ENCODE measurements around the gene GUCA2B. TPM values are rescaled to one million over a fixed set of nuclear protein-coding genes. Genes with fewer than 3 reads are reported as not detected.

GUCA2B gene
- total RNA-seq (not detected), polyA plus RNA-seq (not detected)

DNA sequence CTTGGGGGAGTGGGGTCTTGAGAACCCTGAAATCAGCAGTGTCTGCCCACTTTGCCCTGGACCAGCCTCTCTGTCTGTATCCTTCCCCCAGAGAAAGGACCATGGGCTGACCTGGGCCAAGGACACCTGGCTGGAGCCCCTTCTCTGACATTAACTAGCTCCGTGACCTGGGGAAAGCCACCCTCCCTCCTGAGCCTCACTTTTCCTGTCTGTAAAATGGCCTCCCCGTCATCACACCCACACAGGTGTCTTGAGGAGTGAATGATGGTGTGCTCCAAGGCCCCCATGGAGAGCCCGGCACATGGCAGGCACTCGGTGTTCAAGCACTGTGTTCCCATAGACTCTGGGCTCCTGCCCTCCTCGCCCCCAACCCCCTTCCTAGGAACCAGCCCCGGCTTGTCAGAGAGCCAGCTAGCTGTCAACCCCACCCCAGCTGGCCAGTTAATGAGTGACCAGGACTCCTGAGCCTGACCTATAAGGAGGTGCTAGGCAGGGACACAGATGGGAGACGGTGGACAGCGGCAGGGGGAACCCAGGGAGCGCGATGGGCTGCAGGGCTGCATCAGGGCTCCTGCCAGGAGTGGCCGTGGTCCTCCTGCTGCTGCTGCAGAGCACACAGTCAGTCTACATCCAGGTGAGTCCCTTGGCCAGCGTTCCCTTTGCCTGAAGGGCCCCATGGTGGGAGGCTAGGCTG, at the start of gene GUCA2B:
Gene GUCA2B (plus strand): TSS at position 504 of the 694 bp plus-strand sequence. CDS start 41 bp downstream, at position 545.
- ChIA-PET CTCF (no interaction called here), POLR2A (no interaction called here)
- peaks cover 0 to 1% (median 0%) of the 10 kb centered on the region in 3 donors for H3K36me3 Mint-ChIP-seq
- DNase-seq, result no peak
- H3K27me3 Mint-ChIP-seq, result peaks cover 6 to 27% of the 10 kb centered on the region in 2 donors
- H3K27ac ChIP-seq (ENCODE audit: low read depth, low read length), result no peak within 1 kb of the TSS
- H3K36me3 ChIP-seq (ENCODE audit: insufficient read depth, low read length), result no peaks in the 10 kb centered on the region
- H3K27me3 ChIP-seq (ENCODE audit: insufficient read depth, low read length, poor library complexity, severe bottlenecking), result no peaks in the 10 kb centered on the region
- H3K27ac Mint-ChIP-seq, result no peak within 1 kb of the TSS
- H3K9me3 ChIP-seq (ENCODE audit: low read length), result no peaks in the 10 kb centered on the region
- H3K4me3 ChIP-seq (ENCODE audit: low read length), result no peak within 1 kb of the TSS
- no peak within 1 kb of the TSS for H3K4me3 Mint-ChIP-seq
- no peaks in the 10 kb centered on the region for H3K9me3 Mint-ChIP-seq
- H3K4me1 ChIP-seq (ENCODE audit: insufficient read depth, low read length), result no peaks in the 10 kb centered on the region
- peaks cover 6 to 7% (median 7%) of the 10 kb centered on the region in 3 donors for H3K4me1 Mint-ChIP-seq

DNA sequence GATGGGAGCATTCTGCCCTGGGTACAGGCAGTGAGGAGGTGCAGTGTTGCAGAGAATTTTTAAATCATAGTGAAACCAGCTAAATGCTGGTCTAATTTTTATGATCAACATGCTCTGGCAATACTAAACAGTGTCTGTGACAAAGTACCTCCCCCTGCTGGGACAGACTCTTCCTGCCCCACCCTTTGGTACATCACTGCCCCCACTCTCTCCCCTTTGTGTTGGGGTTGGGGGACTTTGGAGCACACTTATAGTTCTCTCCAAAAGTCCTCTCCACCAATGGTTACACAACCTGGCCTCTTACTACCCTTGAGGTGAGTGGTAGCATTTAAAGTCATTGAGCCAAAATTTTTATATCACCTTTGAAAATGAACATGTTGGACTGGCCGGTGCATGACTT, 48.2 kb upstream of the GUCA2B start:
- Histone ChIP-seq H3K4me3 (ENCODE audit: low read length) (no peak overlapping the region), H3K9me3 (ENCODE audit: low read length) (no peaks in the 10 kb centered on the region), H3K27me3 (ENCODE audit: insufficient read depth, low read length, poor library complexity, severe bottlenecking) (no peaks in the 10 kb centered on the region), H3K27ac (ENCODE audit: low read depth, low read length) (no peak overlapping the region), H3K36me3 (ENCODE audit: insufficient read depth, low read length) (no peaks in the 10 kb centered on the region), H3K4me1 (ENCODE audit: insufficient read depth, low read length) (no peaks in the 10 kb centered on the region)
- no peaks in the 10 kb centered on the region for H3K36me3 Mint-ChIP-seq
- H3K9me3 Mint-ChIP-seq, result peaks cover 0 to 10% (median 4%) of the 10 kb centered on the region in 5 donors
- ChIA-PET CTCF (no interaction called here), POLR2A (no interaction called here)
- H3K27ac Mint-ChIP-seq, result no peak overlapping the region
- no peak for DNase-seq
- peaks cover 1 to 24% of the 10 kb centered on the region in 2 donors for H3K27me3 Mint-ChIP-seq
- no peaks in the 10 kb centered on the region for H3K4me1 Mint-ChIP-seq
- H3K4me3 Mint-ChIP-seq, result no peak overlapping the region

DNA sequence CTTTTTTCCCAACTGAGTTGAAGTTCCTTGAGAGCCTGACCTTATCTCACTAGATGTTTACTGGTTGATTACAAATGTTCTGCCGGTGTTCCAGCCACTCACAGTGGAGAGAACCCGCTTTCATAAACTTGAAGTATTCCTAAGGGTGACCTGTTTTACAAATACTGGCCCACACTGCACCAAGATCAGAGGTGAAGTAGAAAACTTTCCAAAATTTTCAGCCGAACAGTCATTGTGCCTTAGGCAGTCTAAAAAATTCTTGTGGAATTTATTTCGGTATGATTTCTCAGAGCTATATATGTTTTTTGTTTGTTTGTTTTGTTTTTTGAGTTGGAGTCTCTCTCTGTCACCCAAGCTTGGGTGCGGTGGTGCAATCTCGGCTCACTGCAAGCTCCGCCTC, 44.9 kb upstream of the GUCA2B start:
- Histone ChIP-seq H3K4me1 (ENCODE audit: insufficient read depth, low read length) (no peaks in the 10 kb centered on the region), H3K4me3 (ENCODE audit: low read length) (no peak overlapping the region), H3K27ac (ENCODE audit: low read depth, low read length) (no peak overlapping the region), H3K9me3 (ENCODE audit: low read length) (no peaks in the 10 kb centered on the region), H3K36me3 (ENCODE audit: insufficient read depth, low read length) (no peaks in the 10 kb centered on the region), H3K27me3 (ENCODE audit: insufficient read depth, low read length, poor library complexity, severe bottlenecking) (no peaks in the 10 kb centered on the region)
- no peaks in the 10 kb centered on the region for H3K36me3 Mint-ChIP-seq
- peak overlapping the region in 1 of 8 donors; percentile 86 for H3K27ac Mint-ChIP-seq
- ChIA-PET POLR2A (no interaction called here), CTCF (no interaction called here)
- peaks cover 9 to 36% of the 10 kb centered on the region in 2 donors for H3K27me3 Mint-ChIP-seq
- H3K4me3 Mint-ChIP-seq, result no peak overlapping the region
- DNase-seq, result no peak
- no peaks in the 10 kb centered on the region for H3K9me3 Mint-ChIP-seq
- no peaks in the 10 kb centered on the region for H3K4me1 Mint-ChIP-seq

GRCh38 chr1:42109600-42109999, 43.6 kb upstream of the GUCA2B start:
- ChIA-PET CTCF (no interaction called here), POLR2A (no interaction called here)
- H3K36me3 ChIP-seq (ENCODE audit: insufficient read depth, low read length), result no peaks in the 10 kb centered on the region
- H3K9me3 ChIP-seq (ENCODE audit: low read length), result no peaks in the 10 kb centered on the region
- DNase-seq, result no peak
- no peaks in the 10 kb centered on the region for H3K4me1 Mint-ChIP-seq
- no peaks in the 10 kb centered on the region for H3K36me3 Mint-ChIP-seq
- peaks cover 9 to 40% of the 10 kb centered on the region in 2 donors for H3K27me3 Mint-ChIP-seq
- no peak overlapping the region for H3K4me3 ChIP-seq (ENCODE audit: low read length)
- H3K4me1 ChIP-seq (ENCODE audit: insufficient read depth, low read length), result no peaks in the 10 kb centered on the region
- H3K27ac Mint-ChIP-seq, result no peak overlapping the region
- H3K27me3 ChIP-seq (ENCODE audit: insufficient read depth, low read length, poor library complexity, severe bottlenecking), result no peaks in the 10 kb centered on the region
- H3K27ac ChIP-seq (ENCODE audit: low read depth, low read length), result no peak overlapping the region
- H3K9me3 Mint-ChIP-seq, result no peaks in the 10 kb centered on the region
- H3K4me3 Mint-ChIP-seq, result no peak overlapping the region

- CTCF ChIA-PET, result no interaction called here
- Histone ChIP-seq H3K4me1 (ENCODE audit: insufficient read depth, low read length) (no peaks in the 10 kb centered on the region), H3K9me3 (ENCODE audit: low read length) (no peaks in the 10 kb centered on the region), H3K27ac (ENCODE audit: low read depth, low read length) (no peak overlapping the region), H3K36me3 (ENCODE audit: insufficient read depth, low read length) (no peaks in the 10 kb centered on the region), H3K27me3 (ENCODE audit: insufficient read depth, low read length, poor library complexity, severe bottlenecking) (no peaks in the 10 kb centered on the region), H3K4me3 (ENCODE audit: low read length) (no peak overlapping the region)
- no peak overlapping the region for H3K27ac Mint-ChIP-seq
- DNase-seq, result no peak
- POLR2A ChIA-PET, result no interaction called here
- peaks cover 16 to 49% of the 10 kb centered on the region in 2 donors for H3K27me3 Mint-ChIP-seq
- no peaks in the 10 kb centered on the region for H3K36me3 Mint-ChIP-seq
- no peaks in the 10 kb centered on the region for H3K4me1 Mint-ChIP-seq
- H3K4me3 Mint-ChIP-seq, result no peak overlapping the region
- H3K9me3 Mint-ChIP-seq, result no peaks in the 10 kb centered on the region
Observed at GRCh38 chr1:42114229-42114628, 39.0 kb upstream of the GUCA2B start.

DNA sequence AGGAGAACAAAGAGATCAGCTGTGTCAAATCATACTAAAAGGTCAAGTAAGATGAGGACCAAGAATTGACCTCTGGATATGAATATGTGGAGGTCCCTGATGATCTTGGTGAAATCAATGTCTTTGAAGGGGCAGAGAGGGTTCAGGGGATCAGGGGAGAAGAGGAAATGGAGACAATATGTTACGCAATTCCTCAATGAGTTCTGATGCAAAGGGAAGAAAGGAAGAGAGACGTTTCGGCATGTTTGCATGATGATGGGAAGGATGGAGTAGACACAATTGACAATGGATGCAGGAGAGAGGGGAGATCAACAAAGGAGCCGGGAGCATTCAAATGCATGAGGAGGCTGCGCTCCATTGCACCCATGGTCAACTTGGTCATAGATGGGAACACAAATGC, 36.0 kb upstream of the GUCA2B start:
- no peak for DNase-seq
- H3K4me1 ChIP-seq (ENCODE audit: insufficient read depth, low read length), result no peaks in the 10 kb centered on the region
- H3K36me3 ChIP-seq (ENCODE audit: insufficient read depth, low read length), result no peaks in the 10 kb centered on the region
- H3K4me3 Mint-ChIP-seq, result no peak overlapping the region
- H3K4me3 ChIP-seq (ENCODE audit: low read length), result no peak overlapping the region
- no peak overlapping the region for H3K27ac Mint-ChIP-seq
- H3K27ac ChIP-seq (ENCODE audit: low read depth, low read length), result no peak overlapping the region
- H3K9me3 ChIP-seq (ENCODE audit: low read length), result no peaks in the 10 kb centered on the region
- H3K9me3 Mint-ChIP-seq, result peaks cover 0 to 6% (median 0%) of the 10 kb centered on the region in 5 donors
- CTCF ChIA-PET, result interaction anchor here (1.0 kb wide), 1 partner anchor 38 kb away, joined by 3 read pairs; no protein-coding TSS in a partner anchor
- POLR2A ChIA-PET, result no interaction called here
- no peaks in the 10 kb centered on the region for H3K27me3 ChIP-seq (ENCODE audit: insufficient read depth, low read length, poor library complexity, severe bottlenecking)
- peaks cover 0 to 6% (median 0%) of the 10 kb centered on the region in 3 donors for H3K36me3 Mint-ChIP-seq
- H3K27me3 Mint-ChIP-seq, result peaks cover 15 to 29% of the 10 kb centered on the region in 2 donors
- H3K4me1 Mint-ChIP-seq, result no peaks in the 10 kb centered on the region

DNA sequence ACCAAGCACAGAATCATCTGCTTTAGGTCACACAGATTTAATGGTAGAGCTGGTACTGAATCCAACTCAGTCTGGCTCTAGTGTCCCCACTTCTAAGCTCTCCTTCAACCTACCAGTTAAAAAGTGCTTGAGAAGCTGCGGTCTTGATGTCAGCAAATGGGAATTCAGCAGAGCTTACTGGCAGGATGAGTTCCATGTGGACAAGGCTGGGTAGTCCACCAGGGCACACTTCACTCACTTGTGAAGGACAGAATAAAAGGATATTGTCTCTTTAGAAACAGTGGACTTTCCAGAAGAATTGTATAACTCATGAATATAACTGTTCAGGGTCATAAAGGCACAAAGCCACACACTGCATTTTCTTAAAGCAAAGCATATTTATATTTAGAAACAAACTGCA, 35.1 kb upstream of the GUCA2B start:
- Mint-ChIP-seq H3K27me3 (peaks cover 9 to 33% of the 10 kb centered on the region in 2 donors), H3K9me3 (peaks cover 0 to 6% (median 0%) of the 10 kb centered on the region in 5 donors), H3K27ac (no peak overlapping the region), H3K36me3 (peaks cover 0 to 6% (median 0%) of the 10 kb centered on the region in 3 donors), H3K4me1 (no peaks in the 10 kb centered on the region), H3K4me3 (no peak overlapping the region)
- ChIA-PET POLR2A (no interaction called here), CTCF (no interaction called here)
- Histone ChIP-seq H3K4me1 (ENCODE audit: insufficient read depth, low read length) (no peaks in the 10 kb centered on the region), H3K9me3 (ENCODE audit: low read length) (no peaks in the 10 kb centered on the region), H3K4me3 (ENCODE audit: low read length) (no peak overlapping the region), H3K27me3 (ENCODE audit: insufficient read depth, low read length, poor library complexity, severe bottlenecking) (no peaks in the 10 kb centered on the region), H3K36me3 (ENCODE audit: insufficient read depth, low read length) (no peaks in the 10 kb centered on the region), H3K27ac (ENCODE audit: low read depth, low read length) (no peak overlapping the region)
- no peak for DNase-seq

DNA sequence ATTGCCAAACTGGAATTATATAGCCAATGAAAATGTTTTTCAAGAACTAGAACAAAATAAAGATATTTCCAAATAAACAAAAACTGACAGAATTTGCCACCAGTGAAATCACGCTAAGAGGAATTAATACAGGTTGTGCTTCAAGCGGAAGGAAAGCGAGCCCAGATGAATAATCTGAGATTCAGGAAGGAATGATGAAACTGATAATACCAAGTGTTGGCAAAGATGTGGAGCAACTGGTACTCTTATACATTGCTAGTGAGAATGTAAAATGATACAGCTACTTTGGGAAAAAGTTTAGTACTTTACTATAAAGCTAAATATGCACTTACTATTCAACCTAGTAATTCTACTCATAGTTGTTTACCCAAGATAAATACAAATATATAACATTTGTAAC, 30.8 kb upstream of the GUCA2B start:
- Mint-ChIP-seq H3K4me1 (no peaks in the 10 kb centered on the region), H3K36me3 (peaks cover 0 to 6% (median 0%) of the 10 kb centered on the region in 3 donors), H3K9me3 (peaks cover 0 to 6% (median 0%) of the 10 kb centered on the region in 5 donors), H3K4me3 (no peak overlapping the region), H3K27me3 (peaks cover 6 to 28% of the 10 kb centered on the region in 2 donors), H3K27ac (no peak overlapping the region)
- Histone ChIP-seq H3K27me3 (ENCODE audit: insufficient read depth, low read length, poor library complexity, severe bottlenecking) (no peaks in the 10 kb centered on the region), H3K9me3 (ENCODE audit: low read length) (no peaks in the 10 kb centered on the region), H3K4me1 (ENCODE audit: insufficient read depth, low read length) (no peaks in the 10 kb centered on the region), H3K27ac (ENCODE audit: low read depth, low read length) (no peak overlapping the region), H3K36me3 (ENCODE audit: insufficient read depth, low read length) (no peaks in the 10 kb centered on the region), H3K4me3 (ENCODE audit: low read length) (no peak overlapping the region)
- no peak for DNase-seq
- CTCF ChIA-PET, result no interaction called here
- POLR2A ChIA-PET, result no interaction called here
